ENCODE measurements around the gene SNX27.
"Not testable (repeated sequence)": the region's sequence is repeated elsewhere in the genome, so short reads cannot be mapped to it uniquely, and the experiment has no call there.

The SNX27 gene

DNA sequence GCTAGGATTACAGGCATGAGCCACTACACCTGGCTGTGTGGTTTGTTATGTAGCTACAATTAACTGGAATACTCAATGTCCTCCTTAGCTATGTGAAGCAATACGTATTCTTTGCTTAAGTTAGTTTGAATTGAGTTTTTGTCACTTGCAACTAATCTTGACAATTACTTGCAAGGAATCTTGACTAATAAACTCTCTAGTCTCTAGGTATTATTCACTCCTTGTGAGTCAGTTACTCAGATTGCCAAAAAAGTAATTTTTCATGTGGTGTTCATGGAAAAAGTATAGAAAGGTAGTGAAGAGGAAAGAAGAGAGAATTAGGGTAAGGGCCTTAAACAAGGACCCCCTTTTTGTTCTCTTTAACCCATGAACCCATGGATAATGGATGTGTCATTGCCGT is 7.6 kb upstream of the SNX27 start:
- no peak for DNase-seq

DNA sequence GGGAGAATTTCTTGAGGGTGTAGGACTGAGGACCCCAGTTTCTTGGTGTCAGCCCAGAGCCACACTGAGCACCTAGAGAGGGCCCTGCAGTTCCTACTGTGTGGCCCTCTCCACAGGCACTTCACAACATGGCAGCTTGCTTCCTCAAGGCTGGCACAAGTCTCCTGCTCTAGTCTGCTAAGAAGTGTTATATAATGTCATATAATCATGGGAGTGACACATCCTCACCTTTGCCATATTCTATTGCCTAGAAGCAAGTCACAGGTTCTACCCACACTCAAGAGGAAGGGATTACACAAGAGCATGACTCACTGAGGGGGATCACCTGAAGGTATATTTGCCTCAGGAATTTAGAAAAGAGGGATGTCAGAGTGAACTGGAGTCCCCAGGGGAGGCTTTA is 5.5 kb upstream of the SNX27 start:
- no peak for DNase-seq

DNA sequence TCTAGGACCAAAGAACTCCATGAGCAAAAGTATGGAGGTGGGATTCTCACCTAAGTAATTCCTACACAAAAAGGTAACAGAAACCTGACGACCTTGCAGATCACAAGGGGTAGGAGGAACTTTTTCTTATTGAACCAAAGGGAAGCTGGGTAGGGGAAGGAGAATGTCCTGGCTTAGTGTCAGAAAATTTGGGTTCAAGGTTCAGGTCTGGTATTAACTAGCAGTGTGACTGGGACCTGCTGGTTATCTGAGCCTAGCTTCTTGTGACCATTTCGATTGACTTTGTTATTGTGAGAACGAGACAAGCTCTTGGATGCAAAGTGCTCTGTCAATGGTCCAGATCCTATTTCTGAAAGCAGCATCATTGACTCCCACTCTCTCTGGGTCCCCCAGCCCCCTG is 5.0 kb upstream of the SNX27 start:
- no peak for DNase-seq

DNA sequence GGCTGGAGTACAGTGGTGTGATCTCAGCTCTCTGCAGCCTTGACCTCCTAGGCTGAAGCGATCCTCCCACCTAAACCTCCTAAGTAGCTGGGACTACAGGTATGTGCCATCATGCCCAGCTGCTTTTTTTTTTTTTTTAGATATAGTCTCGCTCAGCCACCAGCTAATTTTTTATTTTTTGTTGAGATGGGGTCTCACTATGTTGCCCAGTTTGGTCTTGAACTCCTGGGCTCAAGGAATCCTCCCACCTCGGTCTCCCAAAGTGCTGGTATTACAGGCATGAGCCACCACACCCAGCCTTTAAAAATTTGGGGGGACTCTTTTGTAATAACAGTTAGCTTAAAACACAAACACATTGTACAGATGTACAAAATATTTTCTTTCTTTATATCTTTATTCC is 1.7 kb upstream of the SNX27 start:
- no peak for DNase-seq

DNA sequence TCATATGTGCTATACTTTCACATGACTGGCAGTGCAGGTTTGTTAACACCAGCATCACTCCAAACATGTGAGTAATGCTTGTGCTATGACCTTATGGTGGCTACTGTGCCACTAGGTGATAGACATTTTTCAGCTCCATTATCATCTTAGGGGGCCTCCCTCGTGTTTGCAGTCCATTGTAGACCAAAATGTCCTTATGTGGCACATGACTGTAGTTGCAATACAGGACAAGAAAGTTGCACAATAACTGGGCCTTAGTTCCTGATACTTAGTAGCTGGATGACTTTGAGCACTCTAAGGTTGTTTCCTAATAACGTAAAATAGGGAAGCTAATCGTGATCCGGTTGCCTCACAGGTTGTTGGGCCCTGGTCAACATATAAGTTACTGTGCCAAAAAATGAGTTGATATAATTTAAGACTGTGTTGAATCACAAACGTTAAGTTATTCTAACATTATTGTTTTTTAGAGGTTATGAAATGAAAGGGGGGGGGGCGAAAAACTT is 511 bp upstream of the SNX27 start:
- peak; percentile 41 for DNase-seq

DNA sequence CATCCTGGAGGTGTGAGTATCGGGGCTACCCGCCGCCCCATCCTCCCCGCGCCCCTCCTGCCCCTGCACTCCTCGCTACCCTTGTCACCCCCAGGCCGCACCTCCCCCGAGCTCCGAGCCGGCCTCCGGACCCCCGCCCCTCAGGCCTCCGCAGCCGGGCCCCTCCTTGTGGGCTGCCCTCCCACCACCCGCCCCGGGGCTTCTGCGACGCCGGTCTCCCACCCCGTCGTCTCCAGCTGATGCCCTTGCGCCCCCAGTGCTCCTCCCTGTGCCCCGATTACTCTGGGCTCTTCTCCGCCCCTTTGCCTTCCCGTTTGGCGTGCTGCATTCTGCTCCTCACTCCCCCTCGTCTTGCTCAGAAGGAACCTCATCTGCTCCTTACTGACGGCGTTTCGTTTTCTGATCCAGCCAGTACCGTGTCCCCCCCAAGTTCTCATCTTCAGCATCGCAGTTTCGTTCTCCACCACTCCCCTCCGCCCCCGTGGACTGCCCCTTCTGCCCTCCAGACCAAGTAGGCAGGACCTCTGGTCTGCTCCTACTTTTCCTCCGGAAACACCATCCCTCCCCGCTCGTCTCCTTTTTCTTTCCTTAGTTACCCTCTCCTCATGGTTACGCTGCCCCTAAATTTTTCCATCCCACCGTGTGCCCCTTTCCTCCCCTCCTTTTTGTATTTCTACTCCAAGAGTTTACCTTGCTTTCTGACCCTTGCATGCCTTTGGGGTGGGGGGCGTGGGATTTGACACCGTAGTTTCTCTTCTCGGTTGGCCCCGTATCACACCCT is 841 bp downstream of the SNX27 start:
- DNase-seq = no peak

DNA sequence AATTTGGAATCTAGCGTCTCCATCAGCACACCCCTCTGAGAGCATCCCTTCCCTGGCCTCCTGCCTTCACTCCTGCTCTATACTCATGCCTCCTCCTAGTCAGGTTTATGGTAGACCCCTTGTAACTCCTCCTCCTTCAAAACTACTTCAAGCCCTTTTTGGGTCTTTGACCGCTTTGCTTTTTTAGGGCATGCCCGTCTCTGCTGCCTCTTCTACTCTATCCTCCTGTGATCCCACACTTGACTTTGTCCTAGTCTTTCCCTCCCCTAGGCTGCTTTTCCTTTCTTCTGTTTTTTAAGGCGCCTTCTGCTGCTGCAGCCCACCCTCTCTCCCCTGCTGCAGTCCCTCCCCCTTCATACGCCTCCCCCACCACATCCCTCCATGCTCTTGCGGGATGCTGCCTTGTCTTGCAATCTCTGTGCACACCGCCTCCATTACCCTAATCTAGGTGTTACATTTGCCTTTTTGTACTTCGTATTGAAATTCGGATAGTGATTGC is 1.5 kb downstream of the SNX27 start:
- DNase-seq = no peak

DNA sequence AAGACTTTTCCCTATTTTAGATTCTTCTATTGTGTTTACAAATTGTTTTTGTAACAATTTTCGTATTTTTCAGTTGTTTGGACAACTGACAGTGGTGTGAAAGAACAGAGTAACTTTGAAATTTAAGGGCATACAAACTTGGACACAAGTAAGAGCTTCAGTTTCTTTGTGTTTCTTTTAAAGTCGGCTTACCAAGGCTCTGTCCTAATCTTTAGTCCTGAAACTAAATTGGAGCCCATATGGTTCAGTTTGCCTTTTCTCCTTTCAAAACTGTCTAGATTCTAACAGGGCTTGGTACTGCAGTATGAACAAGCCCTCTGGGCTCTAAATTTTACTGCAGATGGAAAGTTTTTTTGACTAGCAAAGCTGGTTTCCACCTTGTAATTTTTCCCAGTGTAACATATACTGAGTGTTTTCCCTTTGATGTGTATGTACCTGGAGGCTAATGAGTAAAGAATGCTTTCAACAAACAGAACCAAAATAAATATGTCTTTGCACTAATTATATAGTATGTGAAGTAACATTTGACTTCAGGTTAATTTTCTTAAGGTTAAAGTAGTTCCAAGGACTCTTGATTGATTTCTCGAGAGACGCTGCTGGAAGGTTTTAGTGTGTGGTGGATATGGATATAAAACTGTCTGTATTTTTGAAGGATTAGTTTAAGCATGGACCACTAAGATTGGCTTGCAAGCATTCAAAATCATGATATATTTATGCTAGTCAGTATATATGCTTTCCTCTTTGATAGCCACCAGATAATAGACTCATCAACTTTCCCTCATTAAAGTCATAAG is 4.1 kb downstream of the SNX27 start:
- DNase-seq = no peak

DNA sequence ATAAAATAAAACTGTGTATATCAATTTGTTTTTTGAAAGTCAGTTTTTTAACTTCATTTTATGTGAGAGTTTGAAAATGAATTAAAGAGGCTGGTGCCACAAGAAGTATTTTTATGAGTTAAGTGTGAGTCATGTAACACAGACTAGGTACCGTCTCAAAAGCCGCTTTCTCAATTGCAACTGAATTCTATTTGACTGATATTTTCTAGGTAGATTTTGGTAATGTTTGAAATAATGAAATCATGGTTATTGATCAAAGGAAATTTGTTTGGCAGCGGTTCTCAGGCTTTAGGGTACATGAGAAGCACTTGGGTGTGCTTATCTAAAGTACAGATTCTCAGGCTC is 4.6 kb downstream of the SNX27 start:
- no peak for DNase-seq

DNA sequence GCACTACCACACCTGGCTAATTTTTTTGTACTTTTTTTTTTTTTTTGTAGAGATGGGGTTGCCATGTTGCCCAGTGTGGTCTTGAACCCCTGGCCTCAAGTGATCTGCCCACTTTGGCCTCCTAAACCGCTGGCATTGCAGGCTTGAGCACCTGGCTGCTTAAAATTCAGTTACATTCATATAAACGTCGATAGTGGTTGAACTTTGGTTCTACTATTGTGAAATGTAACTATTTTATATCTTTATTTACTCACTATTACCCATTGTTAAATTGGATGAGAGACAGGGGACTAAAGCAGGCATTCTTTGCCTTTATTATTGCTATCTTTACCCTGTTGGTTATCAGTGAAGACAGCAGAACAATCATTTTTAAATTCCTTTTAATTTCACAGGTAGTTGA is 6.2 kb downstream of the SNX27 start:
- DNase-seq = no peak

DNA sequence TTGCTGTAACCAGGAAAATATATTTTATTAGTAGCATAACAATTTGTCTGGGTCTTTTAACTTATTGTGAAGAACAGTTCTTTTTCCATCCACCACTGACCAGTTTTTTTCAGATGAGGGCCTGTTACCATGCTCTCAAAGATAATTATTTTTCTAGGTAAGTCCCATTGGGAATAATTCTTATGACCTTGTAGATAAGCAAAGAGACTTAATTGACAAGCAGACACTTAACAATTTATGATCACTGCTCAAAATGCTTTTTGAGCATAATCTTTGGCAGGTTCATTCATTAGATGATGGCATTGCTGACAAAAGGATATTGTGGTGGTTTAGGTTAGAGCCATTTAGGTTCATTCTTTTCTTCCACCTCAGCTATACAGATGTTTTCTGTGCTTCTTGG is 6.6 kb downstream of the SNX27 start:
- DNase-seq = no peak

DNA sequence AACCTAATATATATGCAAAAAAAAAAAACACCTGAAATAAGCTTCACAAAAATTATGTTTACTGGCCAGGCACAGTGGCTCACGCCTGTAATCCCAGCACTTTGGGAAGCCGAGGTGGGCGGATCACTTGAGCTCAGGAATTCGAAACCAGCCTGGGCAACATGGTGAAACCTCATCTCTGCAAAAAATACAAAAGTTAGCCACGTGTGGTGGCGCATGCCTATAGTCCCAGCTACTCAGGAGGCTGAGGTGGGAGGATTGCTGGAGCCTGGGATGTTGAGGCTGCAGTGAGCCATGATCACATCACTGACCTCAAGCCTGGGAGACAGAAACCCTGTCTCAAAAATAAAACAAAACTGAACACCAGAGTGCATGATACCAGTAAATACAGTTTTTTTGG is 7.1 kb downstream of the SNX27 start:
- not testable (repeated sequence) for DNase-seq

DNA sequence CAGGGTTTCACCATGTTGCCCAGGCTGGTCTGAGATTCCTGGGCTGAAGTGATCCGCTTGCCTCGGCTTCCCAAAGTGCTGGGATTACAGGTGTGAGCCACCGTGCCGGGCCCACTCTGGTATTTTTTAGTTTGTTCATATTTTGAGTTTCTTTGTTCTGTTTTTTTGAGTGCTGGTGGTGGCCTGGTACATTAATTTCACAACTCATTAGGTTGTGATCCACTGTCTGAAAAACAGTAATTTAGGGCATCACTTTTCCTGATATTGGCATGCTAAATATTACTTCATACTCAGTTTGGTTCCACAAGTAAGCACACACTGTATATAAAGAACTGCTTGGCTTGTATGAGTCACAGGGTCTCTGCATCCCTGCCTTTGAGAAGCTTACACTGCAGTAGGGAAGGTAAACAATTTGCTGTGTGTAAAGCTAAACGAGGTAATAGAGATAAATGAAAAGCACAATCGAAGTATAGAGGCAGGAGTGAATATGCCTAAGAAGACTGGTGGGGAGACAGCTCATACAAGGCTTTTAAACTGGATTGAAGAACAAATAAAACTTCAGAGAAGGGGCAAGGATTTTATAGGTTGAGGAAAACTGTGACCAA is 7.7 kb downstream of the SNX27 start:
- DNase-seq = peak; percentile 35

DNA sequence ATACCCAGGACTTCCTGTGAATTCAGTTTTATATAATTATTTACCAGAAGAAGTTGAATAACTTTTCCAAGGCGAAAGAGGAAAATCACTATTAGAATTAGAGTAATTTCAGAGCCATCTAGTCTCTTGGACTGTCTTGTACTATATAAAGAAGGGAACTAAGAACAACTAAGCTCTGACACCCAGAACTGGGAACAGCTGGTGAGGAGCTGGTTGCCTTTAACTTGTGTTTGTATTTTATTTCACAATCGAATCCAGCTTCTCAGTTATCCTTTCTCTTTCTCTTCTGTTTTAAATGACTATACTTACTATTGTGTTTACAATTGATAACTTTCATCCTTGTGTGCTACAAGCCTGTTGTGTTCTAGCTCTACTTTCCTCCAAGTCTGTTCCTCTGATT is 8.4 kb downstream of the SNX27 start:
- no peak for DNase-seq

DNA sequence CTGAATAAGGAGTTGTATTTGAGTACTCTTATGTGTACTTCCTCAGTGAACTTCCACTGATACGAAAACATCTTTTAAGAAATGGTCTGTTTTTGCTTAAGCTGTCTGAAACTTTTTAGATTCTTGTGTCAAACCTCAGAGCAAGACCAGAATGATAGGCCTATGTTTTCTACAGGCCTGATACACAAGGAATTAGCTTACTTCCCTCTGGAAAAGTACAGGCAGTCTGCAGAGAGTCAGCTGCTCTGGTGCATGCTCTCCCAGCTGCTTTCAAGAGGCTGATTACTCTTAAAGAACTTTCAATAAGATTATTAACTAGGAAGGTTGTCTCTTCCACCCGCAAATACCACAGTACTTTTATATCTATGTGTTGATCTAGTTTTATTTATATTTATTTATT is 9.5 kb downstream of the SNX27 start:
- no peak for DNase-seq

DNA sequence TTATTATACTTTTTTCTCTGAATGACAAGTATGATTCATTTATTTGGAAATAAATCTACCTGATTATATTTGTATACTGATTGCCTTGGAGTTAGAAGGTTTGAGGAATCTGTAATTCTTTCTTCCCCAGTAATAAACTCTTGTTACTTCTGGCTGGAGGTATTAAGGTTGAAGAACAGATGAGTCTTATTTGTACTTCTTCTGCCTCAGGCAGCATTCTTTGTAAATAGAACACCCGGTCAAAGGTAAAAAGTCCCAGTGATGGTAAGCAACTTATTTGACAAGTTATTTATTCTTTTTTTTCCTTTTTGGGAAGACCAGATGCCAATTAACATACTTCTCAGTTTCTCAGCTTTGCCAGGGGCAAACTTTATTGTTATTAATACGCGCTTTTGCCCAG is 12.9 kb downstream of the SNX27 start:
- DNase-seq = no peak

DNA sequence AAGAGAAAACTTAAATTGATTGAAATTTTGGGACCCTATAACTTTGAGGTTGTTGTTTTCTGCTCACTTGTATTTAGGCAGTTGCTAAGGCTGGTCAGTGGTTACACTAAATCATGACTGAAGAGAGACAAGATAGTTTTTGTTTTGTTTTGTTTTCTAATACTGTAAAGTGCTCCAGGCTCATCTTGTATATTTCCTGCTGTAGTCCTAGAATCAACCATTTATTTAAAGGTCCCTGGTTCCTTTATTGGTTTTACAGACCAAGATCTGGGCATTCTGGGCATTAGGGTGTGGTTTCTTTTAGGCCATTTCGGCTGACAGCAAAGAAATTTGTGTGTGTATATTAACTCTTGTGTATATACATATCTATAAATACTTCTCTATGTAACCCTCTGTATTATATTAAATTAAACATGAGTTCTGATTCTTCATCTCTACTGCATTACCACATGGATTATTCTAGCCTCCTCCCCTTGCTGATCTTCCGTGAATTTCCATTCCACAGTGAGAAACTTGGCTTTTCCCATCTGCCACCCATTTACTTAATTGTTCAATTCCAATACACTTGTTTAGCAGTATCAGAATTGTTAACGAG is 15.0 kb downstream of the SNX27 start:
- DNase-seq = no peak

DNA sequence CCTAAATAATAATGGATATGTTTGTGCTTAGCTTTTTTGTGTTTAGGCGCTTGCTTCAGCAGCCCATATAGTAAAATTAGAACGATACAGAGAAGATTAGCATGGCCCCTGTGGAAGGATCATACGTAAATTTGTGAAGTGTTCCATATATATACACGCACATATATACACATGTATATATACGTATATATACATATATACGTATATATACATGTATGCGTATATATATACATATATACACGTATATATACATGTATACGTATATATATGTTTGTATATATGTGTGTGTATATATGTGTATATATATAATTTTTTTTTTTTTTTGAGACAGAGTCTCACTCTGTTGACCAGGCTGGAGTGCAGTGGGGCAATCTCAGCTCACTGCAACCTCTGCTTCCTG is 17.4 kb downstream of the SNX27 start:
- DNase-seq = no peak

DNA sequence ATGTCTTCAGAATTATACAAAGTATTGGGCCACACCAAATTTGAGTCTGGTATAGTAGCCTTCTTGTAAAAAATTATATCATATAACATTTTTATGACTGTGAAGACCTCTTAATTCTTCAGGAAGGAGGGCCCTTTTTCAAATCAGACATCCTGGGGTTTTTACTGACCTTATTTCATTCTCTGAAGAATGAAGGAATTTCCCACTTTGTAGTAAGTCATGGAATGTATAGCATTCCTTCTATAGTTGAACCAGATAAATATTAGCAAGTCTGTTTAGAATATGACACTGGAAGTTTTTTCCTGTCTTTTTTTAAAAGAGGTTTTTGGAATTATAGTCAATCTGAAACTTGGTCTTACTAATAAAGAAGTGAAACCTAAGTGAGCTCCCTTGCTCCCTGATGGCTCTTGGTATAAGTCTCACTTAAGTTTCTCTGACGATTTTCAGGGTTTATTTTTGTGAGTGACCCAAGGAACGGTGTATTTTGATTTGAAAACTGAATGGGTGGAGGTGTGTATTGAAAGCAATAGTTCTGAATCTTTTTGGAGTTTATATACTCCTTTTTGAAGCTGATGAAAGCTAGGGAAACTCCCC is 23.7 kb downstream of the SNX27 start:
- peak; percentile 61 for DNase-seq

DNA sequence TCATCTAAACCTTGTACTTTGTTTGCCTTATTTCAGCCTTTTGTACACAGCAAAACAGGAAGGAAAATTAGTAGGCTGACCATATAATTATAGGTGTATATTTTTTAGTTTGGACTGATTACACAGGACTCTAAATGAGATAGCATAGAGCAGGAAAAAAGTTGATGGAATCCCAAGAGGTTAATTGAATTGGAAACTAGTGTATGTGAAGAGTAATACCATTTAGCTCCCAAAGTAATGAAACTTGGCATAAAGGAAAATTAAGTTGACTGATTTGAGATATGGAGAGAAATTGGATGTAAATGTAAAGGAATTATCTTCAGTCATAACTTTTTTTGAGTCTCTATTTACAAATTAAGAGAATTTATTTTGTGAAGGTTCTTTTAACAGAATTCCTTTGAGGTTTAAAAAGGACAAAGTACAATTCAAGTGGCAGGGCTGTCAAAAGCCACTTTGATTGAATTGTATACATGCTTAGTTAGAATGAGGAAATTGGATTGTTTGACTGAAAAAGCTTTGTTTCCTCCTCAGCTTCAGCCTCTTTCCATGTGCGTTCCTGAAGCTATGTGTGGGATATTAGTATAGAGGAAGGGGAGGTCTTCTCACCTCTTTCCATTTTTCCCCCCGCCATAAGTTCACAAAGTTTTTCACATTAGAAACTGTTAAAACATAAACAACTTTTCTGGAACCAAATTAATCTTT is 26.4 kb downstream of the SNX27 start:
- no peak for DNase-seq

DNA sequence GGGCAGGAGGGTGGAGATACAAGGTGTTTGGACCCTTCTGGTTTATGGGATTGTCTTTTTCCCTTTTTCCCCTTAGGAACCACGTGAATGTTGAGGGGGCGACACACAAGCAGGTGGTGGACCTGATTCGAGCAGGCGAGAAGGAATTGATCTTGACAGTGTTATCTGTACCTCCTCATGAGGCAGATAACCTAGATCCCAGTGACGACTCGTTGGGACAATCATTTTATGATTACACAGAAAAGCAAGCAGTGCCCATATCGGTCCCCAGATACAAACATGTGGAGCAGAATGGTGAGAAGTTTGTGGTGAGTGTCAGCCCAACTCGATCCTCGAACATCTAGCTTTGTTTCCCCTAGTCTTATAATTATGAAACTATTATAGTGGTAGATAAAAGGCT is 27.0 kb downstream of the SNX27 start:
- DNase-seq = no peak

DNA sequence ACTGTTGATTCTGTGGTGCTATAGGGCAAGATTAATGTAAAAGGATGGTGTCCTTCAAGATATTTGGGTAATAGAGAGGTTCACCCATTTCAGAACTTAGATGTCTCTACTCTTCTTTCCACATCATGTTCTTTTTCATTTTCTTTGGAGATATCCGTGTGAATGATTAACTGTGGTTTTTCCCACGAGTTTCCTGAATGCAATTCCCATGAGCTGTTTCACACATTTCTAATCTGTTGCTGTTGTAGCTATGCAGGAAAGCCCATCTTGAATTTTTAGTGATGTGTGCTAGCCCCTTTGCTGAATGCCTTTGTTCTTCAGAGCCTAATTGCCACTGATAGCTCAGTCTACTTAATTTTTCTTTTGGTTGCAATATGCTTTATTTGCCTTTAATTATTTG is 27.6 kb downstream of the SNX27 start:
- peak; percentile 67 for DNase-seq

All from fibroblast of skin of abdomen (primary cell).